AG04450 (cell line): ENCODE measurements around the gene KRT40. TPM values are rescaled to one million over a fixed set of nuclear protein-coding genes. Genes with fewer than 3 reads are reported as not detected.

Source experiments
- CTCF ChIA-PET: fragments of 300-600, 350-600 bp; formaldehyde crosslinking; extraction: SDS; loops from one replicate; lab custom pipeline; 2022; ENCODE audit warnings: antibody characterized with exemption, inconsistent platforms; lab: Charles Lee
- POLR2A ChIA-PET: fragments of 350-600 bp; formaldehyde crosslinking; extraction: SDS; loops from one replicate; lab custom pipeline; 2021; ENCODE audit warnings: antibody characterized with exemption, inconsistent platforms; lab: Yijun Ruan, JAX
- DNase-seq: peaks from one replicate; pipeline ENCODE4 v3.0.0-alpha.2; 2011; ENCODE audit warnings: low read depth, low spot score
- H3K27ac ChIP-seq: one replicate; pipeline ENCODE4 v1.5.1; 2012; ENCODE audit warnings: low read depth, low read length, control low read depth
- H3K27me3 ChIP-seq: one replicate; pipeline ENCODE4 v1.6.0; 2012; ENCODE audit warnings: low read length; ENCODE audit not compliant: control insufficient read depth, insufficient read depth
- H3K4me3 ChIP-seq: 2 replicates; pipeline ENCODE4 v1.5.1; 2011; ENCODE audit warnings: mild to moderate bottlenecking, low read depth, low read length, control low read depth
- H3K9me3 ChIP-seq: 2 replicates; pipeline ENCODE4 v1.5.1; 2012; ENCODE audit warnings: low read length; ENCODE audit not compliant: control insufficient read depth, insufficient read depth
- CTCF ChIP-seq: IDR thresholded peaks from 2 replicates; pipeline ENCODE4 v1.5.1; 2011; ENCODE audit warnings: low read depth, low read length, control low read depth, inconsistent platforms
- polyA plus RNA-seq: library from polyadenylated mRNA; depleted of rRNA; stranded (reverse); fragments of >200 nt; gene quantifications from 2 replicates; pipeline ENCODE4 v1.2.3, GENCODE V29; 2011

Gene KRT40
- polyA plus RNA-seq, 1 experiment, result not detected

DNA sequence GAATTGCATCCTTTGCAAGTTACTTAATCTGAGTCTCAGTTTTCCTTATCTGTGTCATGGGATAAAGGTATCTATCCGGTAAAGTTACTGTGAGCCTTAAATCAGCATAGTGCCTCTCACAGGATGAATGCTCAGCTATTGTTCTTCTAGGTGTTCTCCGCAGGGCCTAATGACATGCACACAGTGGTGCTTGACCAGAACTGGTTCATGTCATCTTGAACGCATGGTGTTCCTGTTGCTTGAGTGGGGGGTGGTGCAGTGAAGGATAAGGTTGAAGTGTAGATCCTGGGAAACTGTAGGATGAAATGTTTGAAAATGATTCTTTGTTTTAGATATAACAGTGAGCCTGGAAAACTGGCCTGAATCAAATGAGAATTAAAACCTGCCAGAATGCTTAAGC is 4.0 kb downstream of the KRT40 start:
- DNase-seq, result no peak
- no peaks in the 10 kb centered on the region for H3K9me3 ChIP-seq
- ChIA-PET CTCF (interaction anchor here (1.1 kb wide), 1 partner anchor 342 kb away, joined by 3 read pairs; no protein-coding TSS in a partner anchor), POLR2A (no interaction called here)
- no peaks in the 10 kb centered on the region for H3K27me3 ChIP-seq
- H3K4me3 ChIP-seq, result no peak overlapping the region
- no peak overlapping the region for H3K27ac ChIP-seq
- TF ChIP-seq CTCF, result no peak

DNA sequence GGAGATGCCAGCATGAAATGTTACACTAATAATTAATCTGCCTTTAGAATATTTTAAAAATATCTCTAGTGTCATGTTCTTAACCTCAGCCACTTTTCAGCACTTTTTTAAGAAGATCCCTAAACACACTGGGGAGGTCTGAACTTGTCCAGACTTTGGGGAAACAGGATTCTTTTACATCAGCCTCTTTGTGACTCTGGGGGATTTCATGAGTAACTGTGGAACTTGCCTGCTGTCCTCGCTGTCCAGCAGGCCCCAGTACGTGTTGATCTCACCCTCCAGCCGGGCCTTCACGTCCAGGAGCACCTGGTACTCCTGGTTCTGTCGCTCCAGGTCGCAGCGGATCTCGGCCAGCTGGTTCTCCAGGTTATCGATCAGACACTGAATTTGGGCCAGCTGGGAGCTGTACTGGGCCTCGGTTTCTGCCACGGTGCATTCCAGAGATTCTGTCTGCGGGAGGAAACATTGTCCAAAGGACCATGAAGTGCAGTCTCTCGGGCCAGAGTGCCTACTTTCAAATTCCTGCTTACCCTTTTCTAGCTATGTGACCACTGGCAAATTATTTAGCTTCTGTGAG is 5.5 kb downstream of the KRT40 start:
- no peak overlapping the region for H3K27ac ChIP-seq
- no peak for DNase-seq
- CTCF ChIA-PET, result no interaction called here

GRCh38 chr17:40975516-40975915 is 8.6 kb downstream of the KRT40 start:
- H3K9me3 ChIP-seq, result no peaks in the 10 kb centered on the region
- no peak overlapping the region for H3K27ac ChIP-seq
- no peaks in the 10 kb centered on the region for H3K27me3 ChIP-seq
- POLR2A ChIA-PET, result no interaction called here
- no peak for DNase-seq
- no peak for TF ChIP-seq CTCF
- CTCF ChIA-PET, result interaction anchor here (0.6 kb wide), 1 partner anchor 126 kb away, joined by 4 read pairs; no protein-coding TSS in a partner anchor
- H3K4me3 ChIP-seq, result no peak overlapping the region

More for the DNA sequence above, 5.5 kb downstream of the KRT40 start:
- no peak for TF ChIP-seq CTCF
- H3K4me3 ChIP-seq, result no peak overlapping the region
- no peaks in the 10 kb centered on the region for H3K9me3 ChIP-seq
- POLR2A ChIA-PET, result no interaction called here
- no peaks in the 10 kb centered on the region for H3K27me3 ChIP-seq

- Histone ChIP-seq H3K9me3 (no peaks in the 10 kb centered on the region), H3K4me3 (no peak overlapping the region), H3K27ac (no peak overlapping the region), H3K27me3 (no peaks in the 10 kb centered on the region)
- DNase-seq, result no peak
- CTCF ChIA-PET, result no interaction called here
- POLR2A ChIA-PET, result no interaction called here
- TF ChIP-seq CTCF, result no peak
Observed at GRCh38 chr17:40974366-40974765, 9.8 kb downstream of the KRT40 start.

DNA sequence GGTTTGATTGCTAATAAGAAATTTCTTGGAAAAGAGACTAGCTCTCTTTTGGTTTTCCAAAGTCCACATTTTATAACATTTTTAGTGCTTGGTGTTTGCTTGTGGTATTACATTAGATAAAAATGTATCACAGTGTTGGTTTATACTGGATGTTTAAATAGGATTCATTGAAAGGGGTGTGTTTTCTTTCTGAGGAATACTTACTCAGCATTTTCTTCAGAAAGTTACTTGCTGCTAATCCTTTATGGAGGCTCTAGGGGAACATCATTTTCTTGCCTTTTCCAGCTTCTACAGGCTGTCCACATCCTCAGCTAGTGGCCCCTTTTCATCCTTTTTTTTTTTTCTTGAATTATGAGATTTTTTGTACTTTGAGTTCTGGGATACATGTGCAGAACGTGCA is 16.5 kb downstream of the KRT40 start:
- H3K27me3 ChIP-seq, result no peaks in the 10 kb centered on the region
- TF ChIP-seq CTCF, result no peak
- POLR2A ChIA-PET, result no interaction called here
- no peak overlapping the region for H3K4me3 ChIP-seq
- H3K27ac ChIP-seq, result no peak overlapping the region
- CTCF ChIA-PET, result no interaction called here
- H3K9me3 ChIP-seq, result peaks cover 14% of the 10 kb centered on the region
- DNase-seq, result no peak
